Keratinocyte (primary cell): ENCODE measurements around the gene PRR27.

Source experiments
- EZH2 ChIP-seq: IDR thresholded peaks from one replicate; pipeline ENCODE4 v1.6.1; 2012; ENCODE audit warnings: inconsistent platforms, mild to moderate bottlenecking, low read length, moderate library complexity
- TF ChIP-seq, protein P1 (sequence below), 3 experiments: IDR thresholded peaks in 1 of 3; conservative IDR thresholded peaks in 1 of 3; optimal IDR thresholded peaks in 1 of 3; 2 replicates in 2 of 3; 3 replicates in 1 of 3; pipeline versions ENCODE3 to v1.5.1; 2011; ENCODE audit warnings: low read length in 3 of 3, mild to moderate bottlenecking in 3 of 3, moderate library complexity in 2 of 3, control low read depth in 1 of 3, inconsistent platforms in 1 of 3; ENCODE audit not compliant: insufficient read depth in 2 of 3; ENCODE audit errors: extremely low read depth in 1 of 3

GRCh38 chr4:70203601-70204000, 49.6 kb downstream of the PRR27 start:
- TF ChIP-seq, protein P1, sequence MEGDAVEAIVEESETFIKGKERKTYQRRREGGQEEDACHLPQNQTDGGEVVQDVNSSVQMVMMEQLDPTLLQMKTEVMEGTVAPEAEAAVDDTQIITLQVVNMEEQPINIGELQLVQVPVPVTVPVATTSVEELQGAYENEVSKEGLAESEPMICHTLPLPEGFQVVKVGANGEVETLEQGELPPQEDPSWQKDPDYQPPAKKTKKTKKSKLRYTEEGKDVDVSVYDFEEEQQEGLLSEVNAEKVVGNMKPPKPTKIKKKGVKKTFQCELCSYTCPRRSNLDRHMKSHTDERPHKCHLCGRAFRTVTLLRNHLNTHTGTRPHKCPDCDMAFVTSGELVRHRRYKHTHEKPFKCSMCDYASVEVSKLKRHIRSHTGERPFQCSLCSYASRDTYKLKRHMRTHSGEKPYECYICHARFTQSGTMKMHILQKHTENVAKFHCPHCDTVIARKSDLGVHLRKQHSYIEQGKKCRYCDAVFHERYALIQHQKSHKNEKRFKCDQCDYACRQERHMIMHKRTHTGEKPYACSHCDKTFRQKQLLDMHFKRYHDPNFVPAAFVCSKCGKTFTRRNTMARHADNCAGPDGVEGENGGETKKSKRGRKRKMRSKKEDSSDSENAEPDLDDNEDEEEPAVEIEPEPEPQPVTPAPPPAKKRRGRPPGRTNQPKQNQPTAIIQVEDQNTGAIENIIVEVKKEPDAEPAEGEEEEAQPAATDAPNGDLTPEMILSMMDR (optimal IDR thresholded peaks at IDR 0.05 in 1 of 3, IDR thresholded peaks at IDR 0.05 in 1 of 3, conservative IDR thresholded peaks at IDR 0.05 in 1 of 3; ENCODE audit: extremely low read depth in 1 of 3, insufficient read depth in 2 of 3, low read length in 3 of 3) = no peak
- no peak for TF ChIP-seq EZH2
